Neural progenitor cell (in vitro differentiated cells): ENCODE data around the gene MOV10L1.

Experiments used
- EZH2 ChIP-seq: fragments of 200-600 bp; sonication (generic); IDR thresholded peaks from 2 replicates; pipeline ENCODE4 v1.6.1; 2017; ENCODE audit warnings: antibody characterized with exemption, mild to moderate bottlenecking, moderate library complexity
- EZH2phosphoT487 ChIP-seq: fragments of 200-600 bp; sonication (generic); IDR thresholded peaks from 2 replicates; pipeline ENCODE4 v1.6.1; 2017; ENCODE audit warnings: antibody characterized with exemption
- TF ChIP-seq, protein P1 (sequence below): fragments of 200-600 bp; sonication (generic); IDR thresholded peaks from 2 replicates; pipeline ENCODE4 v1.5.1; 2017; ENCODE audit warnings: antibody characterized with exemption, mild to moderate bottlenecking

DNA sequence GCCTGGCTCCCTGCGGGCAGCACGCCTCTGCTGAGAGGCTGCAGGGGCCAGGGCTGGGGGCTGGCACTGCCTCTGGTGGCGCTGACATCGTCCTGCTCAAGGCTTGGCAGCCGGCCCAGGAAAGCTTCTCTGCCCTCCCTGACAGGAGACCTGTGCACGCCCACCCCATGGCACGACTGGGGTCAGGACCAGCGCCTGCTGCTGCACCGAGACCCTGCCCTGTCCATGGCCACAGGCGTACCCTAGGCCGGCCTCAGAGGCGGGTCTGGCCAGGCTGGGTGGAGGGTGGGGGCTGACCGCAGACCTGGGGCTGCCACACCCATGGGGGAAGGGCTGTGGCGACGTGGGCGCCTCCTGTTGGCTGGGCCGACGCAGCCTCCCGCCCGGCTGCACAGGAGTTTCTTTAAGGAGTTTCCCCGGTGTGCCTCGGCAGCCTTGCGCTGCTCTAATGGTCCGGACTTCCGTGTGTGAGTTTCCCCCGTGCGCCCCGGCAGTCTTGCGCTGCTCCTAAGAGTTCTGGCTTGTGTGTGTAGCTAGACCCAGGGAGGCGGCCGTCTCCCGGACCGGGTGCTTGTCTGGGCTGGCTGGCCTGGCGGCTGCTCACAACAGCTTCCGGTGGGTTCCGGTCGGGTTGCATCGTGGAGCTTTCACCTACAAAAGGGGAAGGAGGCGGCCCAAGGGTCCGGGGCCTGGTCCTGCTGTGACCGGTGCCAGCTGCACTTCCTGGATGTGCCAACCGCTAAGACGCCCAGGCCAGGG, 100.6 kb downstream of the MOV10L1 start:
- TF ChIP-seq, protein P1, sequence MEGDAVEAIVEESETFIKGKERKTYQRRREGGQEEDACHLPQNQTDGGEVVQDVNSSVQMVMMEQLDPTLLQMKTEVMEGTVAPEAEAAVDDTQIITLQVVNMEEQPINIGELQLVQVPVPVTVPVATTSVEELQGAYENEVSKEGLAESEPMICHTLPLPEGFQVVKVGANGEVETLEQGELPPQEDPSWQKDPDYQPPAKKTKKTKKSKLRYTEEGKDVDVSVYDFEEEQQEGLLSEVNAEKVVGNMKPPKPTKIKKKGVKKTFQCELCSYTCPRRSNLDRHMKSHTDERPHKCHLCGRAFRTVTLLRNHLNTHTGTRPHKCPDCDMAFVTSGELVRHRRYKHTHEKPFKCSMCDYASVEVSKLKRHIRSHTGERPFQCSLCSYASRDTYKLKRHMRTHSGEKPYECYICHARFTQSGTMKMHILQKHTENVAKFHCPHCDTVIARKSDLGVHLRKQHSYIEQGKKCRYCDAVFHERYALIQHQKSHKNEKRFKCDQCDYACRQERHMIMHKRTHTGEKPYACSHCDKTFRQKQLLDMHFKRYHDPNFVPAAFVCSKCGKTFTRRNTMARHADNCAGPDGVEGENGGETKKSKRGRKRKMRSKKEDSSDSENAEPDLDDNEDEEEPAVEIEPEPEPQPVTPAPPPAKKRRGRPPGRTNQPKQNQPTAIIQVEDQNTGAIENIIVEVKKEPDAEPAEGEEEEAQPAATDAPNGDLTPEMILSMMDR = peak; percentile 44
- TF ChIP-seq EZH2 (no peak), EZH2phosphoT487 (no peak)
